NCI-H187 (cell line): Measurements from ENCODE around the gene CARD18.
"Not testable (repeated sequence)": the region's sequence is repeated elsewhere in the genome, so short reads cannot be mapped to it uniquely, and the experiment has no call there.

Experiments used
- DNase-seq, 2 experiments: peaks; one replicate each; lab custom pipeline; 2025; lab: John Stamatoyannopoulos, UW

The CARD18 gene

GRCh38 chr11:105132716-105133511 lies 6.7 kb downstream of the CARD18 start:
- DNase-seq = no peak

GRCh38 chr11:105130189-105130813 lies 9.3 kb downstream of the CARD18 start:
- no peak for DNase-seq

GRCh38 chr11:105124756-105125155 lies 14.8 kb downstream of the CARD18 start:
- no peak for DNase-seq

GRCh38 chr11:105111145-105111944 lies 28.2 kb downstream of the CARD18 start:
- no peak for DNase-seq

- DNase-seq = no peak
Measured at GRCh38 chr11:105110688-105111030, 28.9 kb downstream of the CARD18 start.

- no peak for DNase-seq
Measured at GRCh38 chr11:105109855-105110687, 29.5 kb downstream of the CARD18 start.

GRCh38 chr11:105109321-105109720 lies 30.2 kb downstream of the CARD18 start:
- DNase-seq = no peak

- no peak for DNase-seq
Measured at GRCh38 chr11:105108247-105108646, 31.3 kb downstream of the CARD18 start.

GRCh38 chr11:105107226-105107825 lies 32.2 kb downstream of the CARD18 start:
- not testable (repeated sequence) for DNase-seq

GRCh38 chr11:105106140-105106539 lies 33.4 kb downstream of the CARD18 start:
- no peak for DNase-seq

GRCh38 chr11:105104292-105104691 lies 35.3 kb downstream of the CARD18 start:
- no peak for DNase-seq

- DNase-seq = no peak
Measured at GRCh38 chr11:105103336-105103735, 36.2 kb downstream of the CARD18 start.

- DNase-seq = not testable (repeated sequence)
Measured at GRCh38 chr11:105102079-105102581, 37.4 kb downstream of the CARD18 start.

GRCh38 chr11:105100981-105101630 lies 38.5 kb downstream of the CARD18 start:
- DNase-seq = no peak

- DNase-seq = no peak
Measured at GRCh38 chr11:105100206-105100605, 39.4 kb downstream of the CARD18 start.

GRCh38 chr11:105099594-105099993 lies 40.0 kb downstream of the CARD18 start:
- DNase-seq = not testable (repeated sequence)

- no peak for DNase-seq
Measured at GRCh38 chr11:105092256-105093239, 47.0 kb downstream of the CARD18 start.
